HepG2 (cell line): ENCODE data around the gene ACBD6. TPM values are rescaled to one million over a fixed set of nuclear protein-coding genes. Genes with fewer than 3 reads are reported as not detected.

ENCODE experiments used
- AGO1 ChIP-seq: fragments of 200-400 bp; formaldehyde crosslinking; IDR thresholded peaks from 2 replicates; pipeline ENCODE4 v1.6.1; 2017; ENCODE audit warnings: mild to moderate bottlenecking, low read depth, low read length, moderate library complexity; ENCODE audit not compliant: poor library complexity, severe bottlenecking
- FOXK2 ChIP-seq: fragments of 450-650 bp; IDR thresholded peaks from 2 replicates; pipeline ENCODE4 v1.6.1; 2016
- GFI1 ChIP-seq: sonication (generic); formaldehyde crosslinking; IDR thresholded peaks from 2 replicates; pipeline ENCODE4 v1.5.0; 2020; ENCODE audit warnings: missing genetic modification reagents, mild to moderate bottlenecking, borderline replicate concordance
- IKZF4 ChIP-seq: sonication (generic); formaldehyde crosslinking; IDR thresholded peaks from 2 replicates; pipeline ENCODE4 v1.5.1; 2020; ENCODE audit warnings: borderline replicate concordance, mild to moderate bottlenecking, low read depth, missing genetic modification reagents; ENCODE audit errors: not compliant biosample characterization
- MTA3 ChIP-seq: sonication (generic); formaldehyde crosslinking; IDR thresholded peaks from 2 replicates; pipeline ENCODE4 v1.4.0; 2020; ENCODE audit warnings: missing genetic modification reagents
- PAX8 ChIP-seq: sonication (generic); formaldehyde crosslinking; IDR thresholded peaks from 2 replicates; pipeline ENCODE4 v1.8.0; 2022; ENCODE audit warnings: mild to moderate bottlenecking, missing genetic modification reagents, borderline replicate concordance
- RBM22 ChIP-seq: fragments of 200-400 bp; formaldehyde crosslinking; optimal IDR thresholded peaks from 2 replicates; pipeline ENCODE3; 2017; ENCODE audit warnings: mild to moderate bottlenecking, low read length, moderate library complexity
- RCOR2 ChIP-seq: IDR thresholded peaks from 2 replicates; pipeline ENCODE4 v1.6.1; 2016; ENCODE audit warnings: missing biosample characterization, missing genetic modification reagents
- ZNF496 ChIP-seq: sonication (generic); formaldehyde crosslinking; IDR thresholded peaks from 2 replicates; pipeline ENCODE4 v1.8.1; 2023; ENCODE audit warnings: mild to moderate bottlenecking, moderate library complexity, missing genetic modification reagents; ENCODE audit not compliant: insufficient replicate concordance
- polyA plus RNA-seq, 8 experiments: library from polyadenylated mRNA; depleted of rRNA in 3 of 8; stranded (reverse) in 7 of 8; unstranded in 1 of 8; fragments of >200 nt; fragmentation: Illumina TruSeq in 4 of 8; extraction: Trizol in 4 of 8; gene quantifications; 2 replicates each; pipeline versions ENCODE4 v1.2.1 to v1.2.3, GENCODE V29; 2011 to 2016; ENCODE audit warnings: low read depth in 4 of 8, missing spikeins in 1 of 8, mixed read lengths in 1 of 8; ENCODE audit not compliant: insufficient read depth in 1 of 8
- total RNA-seq, 5 experiments: library from RNA; depleted of rRNA; stranded (reverse); fragments of >200 nt; fragmentation: Illumina TruSeq; extraction: Trizol; gene quantifications; 2 replicates each; pipeline ENCODE4 v1.2.3, GENCODE V29; 2016; ENCODE audit warnings: low read depth in 1 of 5
- TF ChIP-seq, protein P1 (sequence below): sonication (generic); formaldehyde crosslinking; IDR thresholded peaks from 2 replicates; pipeline ENCODE4 v1.4.0; 2020; ENCODE audit warnings: mild to moderate bottlenecking, missing genetic modification reagents
- TF ChIP-seq, protein P2 (sequence below): sonication (generic); formaldehyde crosslinking; IDR thresholded peaks from 2 replicates; pipeline ENCODE4 v1.5.1; 2020; ENCODE audit warnings: mild to moderate bottlenecking, missing genetic modification reagents, moderate library complexity
- TF ChIP-seq, protein P3 (sequence below): sonication (generic); formaldehyde crosslinking; conservative IDR thresholded peaks from 2 replicates; pipeline ENCODE4 v1.5.0; 2020; ENCODE audit warnings: missing genetic modification reagents
- TF ChIP-seq, protein P4 (sequence below): sonication (generic); formaldehyde crosslinking; IDR thresholded peaks from 2 replicates; pipeline ENCODE4 v1.4.0; 2020; ENCODE audit warnings: missing genetic modification reagents
- TF ChIP-seq, protein P5 (sequence below): sonication (generic); formaldehyde crosslinking; IDR thresholded peaks from 2 replicates; pipeline ENCODE4 v1.4.0; 2020; ENCODE audit warnings: mild to moderate bottlenecking, low read depth, missing genetic modification reagents

ACBD6 gene
- total and polyA plus RNA-seq, 2 of the 13 experiments (the other 11 are each of a cell fraction or from before 2014, with no cell fraction given): 33.5 to 47.2 TPM

DNA sequence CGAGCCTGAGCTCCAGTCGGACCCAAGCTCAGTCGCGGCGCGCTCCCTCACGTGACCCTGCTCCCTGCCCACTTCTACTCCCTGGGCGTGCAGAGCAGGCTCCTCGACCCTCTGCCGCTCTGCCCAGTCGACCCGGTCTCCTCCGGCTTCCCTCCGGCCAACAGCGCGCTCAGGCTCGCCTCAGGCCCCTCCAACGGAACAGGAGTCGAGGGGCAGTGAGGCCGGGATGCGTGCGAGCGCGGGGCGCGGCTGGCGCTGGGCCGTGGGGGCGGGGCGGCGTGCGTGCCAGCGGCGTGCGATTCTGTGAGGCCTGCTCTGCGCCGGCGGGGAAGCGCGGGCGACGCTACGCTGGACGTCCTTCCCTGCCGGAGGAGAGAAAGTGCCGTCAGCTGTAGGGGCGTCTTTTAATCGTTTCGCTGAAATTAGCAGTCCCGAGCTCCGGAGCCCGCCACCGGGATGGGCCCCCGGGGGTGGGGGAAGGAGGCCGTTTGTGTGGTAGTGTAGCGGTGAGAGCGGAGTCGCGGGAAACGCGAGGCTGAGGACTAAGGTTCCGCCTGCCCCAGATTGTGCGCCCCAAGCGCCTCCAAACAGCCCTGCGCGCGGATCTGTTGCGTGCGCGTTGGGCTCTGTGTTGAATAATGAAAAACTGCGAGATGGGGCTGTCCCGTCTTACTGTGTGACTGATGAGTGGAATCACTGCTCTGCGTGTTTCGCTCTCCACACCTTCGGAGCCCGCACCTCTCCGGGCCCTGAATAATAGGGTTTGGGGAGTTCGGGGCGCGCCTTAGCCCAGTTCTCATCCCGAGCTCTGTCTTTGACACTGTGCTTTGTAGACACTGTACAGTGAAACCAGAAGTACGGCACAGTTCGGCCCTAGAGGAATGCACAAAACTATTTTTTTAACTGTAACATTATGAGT, at the start of gene ACBD6 (continued):
- TF ChIP-seq AGO1 (peak; percentile 48), ZNF496 (CRISPR knock-in tag) (no peak), RCOR2 (CRISPR knock-in tag) (no peak; the same call in 1 of the 2 replicates), MTA3 (no peak), PAX8 (CRISPR knock-in tag) (peak; percentile 98; the same call in 1 of the 2 replicates), GFI1 (peak; percentile 77; the same call in 1 of the 2 replicates), RBM22 (no peak), FOXK2 (no peak), IKZF4 (CRISPR knock-in tag) (peak; percentile 87)
- TF ChIP-seq, protein P1, sequence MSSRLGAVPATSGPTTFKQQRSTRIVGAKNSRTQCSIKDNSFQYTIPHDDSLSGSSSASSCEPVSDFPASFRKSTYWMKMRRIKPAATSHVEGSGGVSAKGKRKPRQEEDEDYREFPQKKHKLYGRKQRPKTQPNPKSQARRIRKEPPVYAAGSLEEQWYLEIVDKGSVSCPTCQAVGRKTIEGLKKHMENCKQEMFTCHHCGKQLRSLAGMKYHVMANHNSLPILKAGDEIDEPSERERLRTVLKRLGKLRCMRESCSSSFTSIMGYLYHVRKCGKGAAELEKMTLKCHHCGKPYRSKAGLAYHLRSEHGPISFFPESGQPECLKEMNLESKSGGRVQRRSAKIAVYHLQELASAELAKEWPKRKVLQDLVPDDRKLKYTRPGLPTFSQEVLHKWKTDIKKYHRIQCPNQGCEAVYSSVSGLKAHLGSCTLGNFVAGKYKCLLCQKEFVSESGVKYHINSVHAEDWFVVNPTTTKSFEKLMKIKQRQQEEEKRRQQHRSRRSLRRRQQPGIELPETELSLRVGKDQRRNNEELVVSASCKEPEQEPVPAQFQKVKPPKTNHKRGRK: no peak
- TF ChIP-seq, protein P2, sequence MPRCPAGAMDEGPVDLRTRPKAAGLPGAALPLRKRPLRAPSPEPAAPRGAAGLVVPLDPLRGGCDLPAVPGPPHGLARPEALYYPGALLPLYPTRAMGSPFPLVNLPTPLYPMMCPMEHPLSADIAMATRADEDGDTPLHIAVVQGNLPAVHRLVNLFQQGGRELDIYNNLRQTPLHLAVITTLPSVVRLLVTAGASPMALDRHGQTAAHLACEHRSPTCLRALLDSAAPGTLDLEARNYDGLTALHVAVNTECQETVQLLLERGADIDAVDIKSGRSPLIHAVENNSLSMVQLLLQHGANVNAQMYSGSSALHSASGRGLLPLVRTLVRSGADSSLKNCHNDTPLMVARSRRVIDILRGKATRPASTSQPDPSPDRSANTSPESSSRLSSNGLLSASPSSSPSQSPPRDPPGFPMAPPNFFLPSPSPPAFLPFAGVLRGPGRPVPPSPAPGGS (CRISPR knock-in tag): peak; percentile 97; the same call in 1 of the 2 replicates
- TF ChIP-seq, protein P3, sequence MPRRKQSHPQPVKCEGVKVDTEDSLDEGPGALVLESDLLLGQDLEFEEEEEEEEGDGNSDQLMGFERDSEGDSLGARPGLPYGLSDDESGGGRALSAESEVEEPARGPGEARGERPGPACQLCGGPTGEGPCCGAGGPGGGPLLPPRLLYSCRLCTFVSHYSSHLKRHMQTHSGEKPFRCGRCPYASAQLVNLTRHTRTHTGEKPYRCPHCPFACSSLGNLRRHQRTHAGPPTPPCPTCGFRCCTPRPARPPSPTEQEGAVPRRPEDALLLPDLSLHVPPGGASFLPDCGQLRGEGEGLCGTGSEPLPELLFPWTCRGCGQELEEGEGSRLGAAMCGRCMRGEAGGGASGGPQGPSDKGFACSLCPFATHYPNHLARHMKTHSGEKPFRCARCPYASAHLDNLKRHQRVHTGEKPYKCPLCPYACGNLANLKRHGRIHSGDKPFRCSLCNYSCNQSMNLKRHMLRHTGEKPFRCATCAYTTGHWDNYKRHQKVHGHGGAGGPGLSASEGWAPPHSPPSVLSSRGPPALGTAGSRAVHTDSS (CRISPR knock-in tag): no peak
- TF ChIP-seq, protein P4, sequence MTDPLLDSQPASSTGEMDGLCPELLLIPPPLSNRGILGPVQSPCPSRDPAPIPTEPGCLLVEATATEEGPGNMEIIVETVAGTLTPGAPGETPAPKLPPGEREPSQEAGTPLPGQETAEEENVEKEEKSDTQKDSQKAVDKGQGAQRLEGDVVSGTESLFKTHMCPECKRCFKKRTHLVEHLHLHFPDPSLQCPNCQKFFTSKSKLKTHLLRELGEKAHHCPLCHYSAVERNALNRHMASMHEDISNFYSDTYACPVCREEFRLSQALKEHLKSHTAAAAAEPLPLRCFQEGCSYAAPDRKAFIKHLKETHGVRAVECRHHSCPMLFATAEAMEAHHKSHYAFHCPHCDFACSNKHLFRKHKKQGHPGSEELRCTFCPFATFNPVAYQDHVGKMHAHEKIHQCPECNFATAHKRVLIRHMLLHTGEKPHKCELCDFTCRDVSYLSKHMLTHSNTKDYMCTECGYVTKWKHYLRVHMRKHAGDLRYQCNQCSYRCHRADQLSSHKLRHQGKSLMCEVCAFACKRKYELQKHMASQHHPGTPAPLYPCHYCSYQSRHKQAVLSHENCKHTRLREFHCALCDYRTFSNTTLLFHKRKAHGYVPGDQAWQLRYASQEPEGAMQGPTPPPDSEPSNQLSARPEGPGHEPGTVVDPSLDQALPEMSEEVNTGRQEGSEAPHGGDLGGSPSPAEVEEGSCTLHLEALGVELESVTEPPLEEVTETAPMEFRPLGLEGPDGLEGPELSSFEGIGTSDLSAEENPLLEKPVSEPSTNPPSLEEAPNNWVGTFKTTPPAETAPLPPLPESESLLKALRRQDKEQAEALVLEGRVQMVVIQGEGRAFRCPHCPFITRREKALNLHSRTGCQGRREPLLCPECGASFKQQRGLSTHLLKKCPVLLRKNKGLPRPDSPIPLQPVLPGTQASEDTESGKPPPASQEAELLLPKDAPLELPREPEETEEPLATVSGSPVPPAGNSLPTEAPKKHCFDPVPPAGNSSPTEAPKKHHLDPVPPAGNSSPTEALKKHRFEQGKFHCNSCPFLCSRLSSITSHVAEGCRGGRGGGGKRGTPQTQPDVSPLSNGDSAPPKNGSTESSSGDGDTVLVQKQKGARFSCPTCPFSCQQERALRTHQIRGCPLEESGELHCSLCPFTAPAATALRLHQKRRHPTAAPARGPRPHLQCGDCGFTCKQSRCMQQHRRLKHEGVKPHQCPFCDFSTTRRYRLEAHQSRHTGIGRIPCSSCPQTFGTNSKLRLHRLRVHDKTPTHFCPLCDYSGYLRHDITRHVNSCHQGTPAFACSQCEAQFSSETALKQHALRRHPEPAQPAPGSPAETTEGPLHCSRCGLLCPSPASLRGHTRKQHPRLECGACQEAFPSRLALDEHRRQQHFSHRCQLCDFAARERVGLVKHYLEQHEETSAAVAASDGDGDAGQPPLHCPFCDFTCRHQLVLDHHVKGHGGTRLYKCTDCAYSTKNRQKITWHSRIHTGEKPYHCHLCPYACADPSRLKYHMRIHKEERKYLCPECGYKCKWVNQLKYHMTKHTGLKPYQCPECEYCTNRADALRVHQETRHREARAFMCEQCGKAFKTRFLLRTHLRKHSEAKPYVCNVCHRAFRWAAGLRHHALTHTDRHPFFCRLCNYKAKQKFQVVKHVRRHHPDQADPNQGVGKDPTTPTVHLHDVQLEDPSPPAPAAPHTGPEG (CRISPR knock-in tag): peak; percentile 95; the same call in 1 of the 2 replicates
- TF ChIP-seq, protein P5, sequence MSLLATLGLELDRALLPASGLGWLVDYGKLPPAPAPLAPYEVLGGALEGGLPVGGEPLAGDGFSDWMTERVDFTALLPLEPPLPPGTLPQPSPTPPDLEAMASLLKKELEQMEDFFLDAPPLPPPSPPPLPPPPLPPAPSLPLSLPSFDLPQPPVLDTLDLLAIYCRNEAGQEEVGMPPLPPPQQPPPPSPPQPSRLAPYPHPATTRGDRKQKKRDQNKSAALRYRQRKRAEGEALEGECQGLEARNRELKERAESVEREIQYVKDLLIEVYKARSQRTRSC (CRISPR knock-in tag): peak; percentile 86; the same call in 1 of the 2 replicates
- TF ChIP-seq, all 625 proteins: peak for 400
